CD4-positive, alpha-beta T cell treated with Interleukin-4 for 4 hours (primary cell): ENCODE measurements around the gene SRPK3.

Experiments
- DNase-seq: peaks from one replicate; pipeline ENCODE4 v3.0.0-alpha.2; 2020

The SRPK3 gene

GRCh38 chrX:153771415-153772315 lies 9.2 kb upstream of the SRPK3 start:
- no peak for DNase-seq

DNA sequence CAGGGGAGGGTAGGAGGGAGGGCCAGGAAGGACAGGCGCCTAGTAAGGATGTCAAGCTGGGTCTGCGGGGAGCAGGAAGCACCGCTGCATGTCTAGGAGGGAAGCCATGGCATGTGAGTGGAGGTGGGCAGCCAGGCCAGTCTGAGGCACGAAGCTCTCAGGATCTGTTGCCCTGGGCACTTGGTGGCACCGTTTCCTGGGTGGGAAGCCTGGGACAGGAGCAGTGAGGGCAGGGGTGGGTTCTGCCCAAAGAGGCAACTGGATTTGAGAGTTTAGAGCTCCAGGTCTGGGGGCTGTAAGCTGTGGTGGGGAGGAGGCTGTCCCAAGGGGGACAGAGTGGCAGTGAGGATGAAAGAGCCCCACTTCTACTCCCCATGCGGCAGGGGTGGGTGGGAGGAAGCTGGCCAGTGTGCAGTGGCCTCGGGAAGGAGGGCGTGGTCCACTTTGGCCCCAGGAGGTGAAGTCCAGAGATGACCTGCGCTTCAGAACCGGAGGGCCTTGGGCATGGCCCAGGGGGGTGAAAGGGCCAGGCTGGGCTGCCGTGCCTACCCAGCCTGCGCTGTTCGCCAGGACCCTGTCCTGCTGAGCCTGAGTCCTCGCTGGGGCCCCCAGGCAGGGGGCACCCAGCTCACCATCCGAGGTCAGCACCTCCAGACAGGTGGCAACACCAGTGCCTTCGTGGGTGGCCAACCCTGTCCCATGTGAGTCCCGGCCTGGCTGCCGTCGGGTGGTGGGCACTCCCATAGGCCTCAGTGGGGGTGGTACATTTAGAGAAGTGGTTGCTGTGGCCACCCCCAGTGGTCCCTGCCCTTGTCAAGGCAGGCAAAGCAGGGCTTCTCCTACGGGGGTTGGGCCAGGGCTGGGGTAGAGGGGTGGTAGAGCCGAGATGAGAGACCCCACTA lies 8.3 kb upstream of the SRPK3 start:
- no peak for DNase-seq

GRCh38 chrX:153773218-153773611 lies 7.6 kb upstream of the SRPK3 start:
- DNase-seq: no peak

GRCh38 chrX:153773741-153774575 lies 6.9 kb upstream of the SRPK3 start:
- no peak for DNase-seq

GRCh38 chrX:153774576-153775292 lies 6.1 kb upstream of the SRPK3 start:
- DNase-seq: no peak

- no peak for DNase-seq
Observed at GRCh38 chrX:153775293-153776119, 5.3 kb upstream of the SRPK3 start.

- DNase-seq: no peak
Observed at GRCh38 chrX:153776120-153776599, 4.7 kb upstream of the SRPK3 start.

DNA sequence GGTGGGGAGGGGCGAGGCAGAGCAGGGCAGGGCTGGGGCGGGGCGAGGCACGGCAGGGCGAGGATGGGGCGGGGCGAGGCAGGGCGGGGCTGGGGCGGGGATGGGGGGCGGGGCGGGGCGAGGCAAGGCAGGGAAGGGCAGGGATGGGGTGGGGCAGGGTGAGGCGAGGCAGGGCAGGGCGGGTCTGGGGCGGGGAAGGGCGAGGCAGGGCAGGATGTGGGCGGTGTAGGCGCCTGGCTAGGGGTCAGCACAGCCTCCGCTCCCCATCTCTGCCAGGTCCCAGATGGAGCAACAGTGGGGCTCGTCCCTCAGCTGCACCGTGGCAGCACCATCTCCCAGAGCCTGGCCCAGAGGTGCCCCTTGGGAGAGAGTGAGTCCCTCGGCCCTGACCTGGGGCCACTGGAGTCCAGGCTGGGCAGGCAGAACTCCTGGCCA lies 4.2 kb upstream of the SRPK3 start:
- DNase-seq: no peak

DNA sequence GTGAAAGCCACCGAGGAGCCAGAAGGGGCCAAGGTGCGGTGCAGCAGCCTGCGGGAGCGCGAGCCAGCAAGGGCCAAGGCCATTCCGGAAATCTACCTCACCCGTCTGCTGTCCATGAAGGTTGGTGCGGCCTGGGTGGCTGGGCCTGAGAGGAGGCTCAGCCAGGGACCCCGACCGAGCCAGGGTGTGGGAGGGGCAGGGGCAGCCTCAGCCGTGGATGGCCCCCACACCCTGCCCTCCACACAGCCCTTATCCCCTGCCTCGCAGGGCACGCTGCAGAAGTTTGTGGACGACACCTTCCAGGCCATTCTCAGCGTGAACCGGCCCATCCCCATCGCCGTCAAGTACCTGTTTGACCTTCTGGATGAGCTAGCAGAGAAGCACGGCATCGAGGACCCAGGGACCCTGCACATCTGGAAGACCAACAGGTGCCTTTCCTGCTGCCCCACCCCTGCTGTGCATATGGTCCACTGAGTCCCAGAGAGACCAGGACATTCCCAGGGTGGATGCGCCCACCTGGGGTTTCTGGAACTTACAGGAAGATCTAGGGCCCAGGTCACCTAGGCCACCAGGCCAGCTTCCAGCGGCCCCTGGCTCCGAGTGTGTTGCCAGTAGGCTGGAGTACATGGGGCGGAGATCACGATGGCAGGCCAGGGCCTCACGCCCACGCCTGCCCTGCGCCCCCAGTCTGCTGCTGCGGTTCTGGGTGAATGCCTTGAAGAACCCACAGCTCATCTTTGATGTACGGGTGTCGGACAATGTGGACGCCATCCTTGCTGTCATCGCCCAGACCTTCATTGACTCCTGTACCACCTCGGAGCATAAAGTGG lies 3.4 kb upstream of the SRPK3 start:
- DNase-seq: no peak

DNA sequence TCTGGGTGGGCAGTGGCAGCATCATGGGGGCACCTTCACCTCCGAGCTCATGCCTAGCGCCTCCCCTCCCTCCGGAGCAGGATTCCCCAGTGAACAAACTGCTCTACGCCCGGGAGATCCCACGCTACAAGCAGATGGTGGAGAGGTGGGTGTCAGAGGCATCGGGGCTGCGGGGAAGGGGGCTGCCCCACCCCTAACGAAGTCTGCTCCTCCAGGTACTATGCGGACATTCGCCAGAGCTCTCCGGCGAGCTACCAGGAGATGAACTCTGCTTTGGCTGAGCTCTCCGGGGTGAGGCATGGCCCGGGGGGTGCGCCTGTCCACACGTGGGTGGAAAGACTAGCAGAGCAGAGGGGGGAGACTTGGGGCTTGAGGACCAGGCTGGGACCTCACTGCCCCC lies 2.7 kb upstream of the SRPK3 start:
- no peak for DNase-seq

DNA sequence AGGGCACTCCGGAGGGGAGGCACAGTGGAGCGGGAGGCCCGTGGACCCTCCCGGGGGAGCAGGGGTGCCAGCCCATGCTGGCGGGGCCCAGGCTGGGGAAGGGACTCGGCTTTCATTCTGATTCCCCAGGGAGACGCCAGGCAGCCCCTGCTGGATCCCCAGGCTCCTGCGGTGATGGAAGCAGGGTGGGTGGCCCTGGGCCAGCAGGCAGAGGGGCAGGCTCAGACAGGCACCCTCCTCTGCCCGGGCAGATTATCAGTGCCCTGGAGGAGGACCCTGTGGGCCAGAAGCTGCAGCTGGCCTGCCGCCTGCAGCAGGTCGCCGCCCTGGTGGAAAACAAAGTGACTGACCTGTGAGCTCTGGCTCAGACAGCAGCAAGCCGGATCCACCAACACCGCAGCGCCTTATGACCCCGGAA lies 2.1 kb upstream of the SRPK3 start:
- no peak for DNase-seq

DNA sequence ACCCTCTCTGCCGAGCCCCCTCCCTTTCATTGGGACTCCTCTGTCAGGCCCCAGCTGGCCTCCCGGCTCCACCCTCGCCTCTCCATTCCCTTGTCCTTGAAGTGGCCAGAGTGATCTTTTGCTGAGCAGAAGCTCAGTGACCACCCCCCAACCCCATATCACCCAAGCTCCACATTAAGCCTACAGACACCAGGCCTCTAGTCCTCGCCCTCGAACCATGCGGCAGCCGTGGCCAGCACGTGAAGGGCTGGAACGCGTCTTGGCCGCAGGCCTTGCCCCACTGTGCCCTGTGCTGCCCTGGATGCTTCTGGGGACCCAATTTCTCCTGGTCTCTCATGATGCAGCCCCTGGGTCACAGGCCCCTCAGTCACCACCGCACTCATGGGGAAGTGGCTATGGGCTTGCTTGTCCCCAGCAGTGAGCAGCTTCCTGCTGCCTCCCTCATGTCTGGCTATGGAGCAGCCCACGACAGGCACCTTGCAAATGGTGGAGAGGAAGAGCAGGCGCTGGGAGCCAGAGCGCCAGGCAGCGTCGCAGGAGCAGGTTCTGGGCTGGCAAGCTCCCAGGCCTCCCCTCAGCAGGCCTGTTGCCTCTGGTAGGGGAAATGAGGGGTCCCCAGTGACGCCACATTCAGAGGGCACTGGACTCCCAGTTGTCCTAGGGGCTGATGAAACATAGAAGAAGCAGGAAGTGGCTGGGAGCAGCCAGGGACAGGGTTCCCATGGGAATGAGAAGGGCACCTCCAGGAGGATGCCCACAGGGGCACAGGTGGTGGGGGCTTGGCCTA lies 757 bp upstream of the SRPK3 start:
- DNase-seq: no peak

- DNase-seq: no peak
Observed at GRCh38 chrX:153781428-153782047, 697 bp downstream of the SRPK3 start.

DNA sequence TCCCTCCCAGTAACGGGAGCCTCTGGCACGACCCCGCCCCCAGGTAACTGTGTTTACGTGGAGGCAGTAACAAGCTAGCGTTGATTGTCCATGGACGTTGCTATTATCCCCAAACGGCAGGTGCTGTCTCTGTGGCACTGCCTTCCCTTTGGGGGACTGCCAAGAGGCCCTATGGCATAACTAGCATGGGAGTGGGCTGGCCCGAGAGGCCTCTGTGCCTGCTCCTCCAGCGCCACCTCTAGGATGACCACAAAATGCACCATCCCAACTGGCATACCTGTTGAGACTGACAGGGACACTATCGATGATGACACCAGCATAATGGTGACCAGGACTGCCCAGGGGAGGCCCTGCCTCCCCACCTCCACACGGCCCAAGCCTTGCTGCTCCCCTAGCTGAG lies 1.5 kb downstream of the SRPK3 start:
- DNase-seq: no peak

DNA sequence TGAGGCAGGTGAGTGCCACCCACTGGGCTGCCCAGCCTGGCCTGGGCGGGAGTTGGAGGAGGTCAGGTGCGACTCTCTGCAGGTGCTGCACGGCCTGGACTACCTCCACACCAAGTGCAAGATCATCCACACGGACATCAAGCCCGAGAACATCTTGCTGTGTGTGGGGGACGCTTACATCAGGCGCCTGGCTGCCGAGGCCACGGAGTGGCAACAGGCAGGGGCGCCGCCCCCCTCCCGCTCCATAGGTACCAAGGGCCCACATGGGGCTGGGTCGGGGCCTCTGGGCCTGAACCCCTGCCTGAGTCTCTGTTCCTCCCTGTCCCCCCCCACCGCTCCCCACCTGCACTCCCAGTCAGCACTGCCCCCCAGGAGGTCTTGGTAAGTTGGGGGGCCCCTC lies 2.0 kb downstream of the SRPK3 start:
- DNase-seq: no peak

- DNase-seq: no peak
Observed at GRCh38 chrX:153783378-153784013, 2.7 kb downstream of the SRPK3 start.

- no peak for DNase-seq
Observed at GRCh38 chrX:153784325-153784967, 3.6 kb downstream of the SRPK3 start.

- no peak for DNase-seq
Observed at GRCh38 chrX:153786669-153787068, 5.8 kb downstream of the SRPK3 start.
